GM23338 (cell line): ENCODE results near the gene OR51B2. TPM values are rescaled to one million over a fixed set of nuclear protein-coding genes. Genes with fewer than 3 reads are reported as not detected.

Source experiments
- ATAC-seq: fragments of 200-7000 bp; cut with Tn5 transposase; 3 replicates; pipeline ENCODE4 v1.9.1; 2020
- DNase-seq: peaks from one replicate; pipeline ENCODE4 v3.0.0-alpha.2; 2015; ENCODE audit warnings: low spot score
- H2AFZ ChIP-seq: fragments of 200-600 bp; sonication (generic); 2 replicates; pipeline ENCODE4 v1.8.0; 2016; ENCODE audit warnings: antibody characterized with exemption, mild to moderate bottlenecking, moderate library complexity
- H3F3A ChIP-seq: fragments of 200-600 bp; sonication (generic); replicated peaks from 2 replicates; pipeline ENCODE4 v1.8.0; 2017; ENCODE audit warnings: antibody characterized with exemption, mixed run types, low read depth
- H3K27ac ChIP-seq: fragments of 200-600 bp; sonication (generic); 2 replicates; pipeline ENCODE4 v1.6.1; 2016; ENCODE audit warnings: low read depth
- H3K27me3 ChIP-seq: fragments of 200-600 bp; sonication (generic); 2 replicates; pipeline ENCODE4 v1.8.0; 2016; ENCODE audit warnings: mild to moderate bottlenecking, mixed run types, moderate library complexity; ENCODE audit not compliant: insufficient read depth
- H3K36me3 ChIP-seq: fragments of 200-600 bp; sonication (generic); 2 replicates; pipeline ENCODE4 v1.8.0; 2016; ENCODE audit warnings: mild to moderate bottlenecking; ENCODE audit not compliant: insufficient read depth
- H3K4me1 ChIP-seq: fragments of 200-600 bp; sonication (generic); 2 replicates; pipeline ENCODE4 v1.8.0; 2016; ENCODE audit warnings: mild to moderate bottlenecking, moderate library complexity; ENCODE audit not compliant: insufficient read depth
- H3K4me2 ChIP-seq: fragments of 200-600 bp; sonication (generic); 2 replicates; pipeline ENCODE4 v1.7.1; 2017; ENCODE audit warnings: mixed run types
- H3K4me3 ChIP-seq: fragments of 200-600 bp; sonication (generic); 2 replicates; pipeline ENCODE4 v1.6.1; 2016; ENCODE audit warnings: mixed run types
- H3K79me2 ChIP-seq: fragments of 200-600 bp; sonication (generic); replicated peaks from 2 replicates; pipeline ENCODE4 v1.8.0; 2017; ENCODE audit warnings: mild to moderate bottlenecking; ENCODE audit not compliant: insufficient read depth
- H3K9me2 ChIP-seq: fragments of 200-600 bp; sonication (generic); 2 replicates; pipeline ENCODE4 v1.8.0; 2017; ENCODE audit not compliant: insufficient read depth
- H4K20me1 ChIP-seq: fragments of 200-600 bp; sonication (generic); replicated peaks from 2 replicates; pipeline ENCODE4 v1.8.0; 2017; ENCODE audit warnings: mild to moderate bottlenecking; ENCODE audit not compliant: insufficient read depth
- H3K27ac Mint-ChIP-seq: 2 replicates; pipeline ENCODE4 v1.8.0; 2020; ENCODE audit warnings: inconsistent platforms, mild to moderate bottlenecking, moderate library complexity, mixed read lengths
- H3K27me3 Mint-ChIP-seq: 3 replicates; pipeline ENCODE4 v1.8.0; 2022; ENCODE audit warnings: low read depth, mild to moderate bottlenecking, moderate library complexity, mixed read lengths, inconsistent platforms; ENCODE audit not compliant: insufficient read depth, poor library complexity
- H3K36me3 Mint-ChIP-seq: 3 replicates; pipeline ENCODE4 v1.8.0; 2021; ENCODE audit warnings: low read depth, mild to moderate bottlenecking, inconsistent platforms, moderate library complexity, mixed read lengths
- H3K4me1 Mint-ChIP-seq: 3 replicates; pipeline ENCODE4 v1.8.0; 2020; ENCODE audit warnings: mild to moderate bottlenecking, inconsistent platforms, mixed read lengths
- H3K4me3 Mint-ChIP-seq: 3 replicates; pipeline ENCODE4 v1.8.0; 2021; ENCODE audit warnings: moderate library complexity, mild to moderate bottlenecking, inconsistent platforms, mixed read lengths
- H3K9me3 Mint-ChIP-seq: 3 replicates; pipeline ENCODE4 v1.8.0; 2020; ENCODE audit warnings: moderate library complexity, mild to moderate bottlenecking, inconsistent platforms, mixed read lengths
- EZH2phosphoT487 ChIP-seq: fragments of 200-600 bp; sonication (generic); IDR thresholded peaks from one replicate; pipeline ENCODE4 v1.8.1; 2018; ENCODE audit warnings: antibody characterized with exemption; ENCODE audit not compliant: unreplicated experiment
- JUNB ChIP-seq: IDR thresholded peaks from one replicate; pipeline ENCODE4 v1.6.1; 2016; ENCODE audit warnings: antibody characterized with exemption; ENCODE audit not compliant: unreplicated experiment
- NANOG ChIP-seq: IDR thresholded peaks from 2 replicates; pipeline ENCODE4 v1.6.1; 2016; ENCODE audit warnings: antibody characterized with exemption, borderline replicate concordance
- POLR2AphosphoS5 ChIP-seq: IDR thresholded peaks from 2 replicates; pipeline ENCODE4 v1.6.1; 2016; ENCODE audit warnings: antibody characterized with exemption, low read depth
- REST ChIP-seq: IDR thresholded peaks from one replicate; pipeline ENCODE4 v1.6.1; 2018; ENCODE audit warnings: antibody characterized with exemption; ENCODE audit not compliant: unreplicated experiment
- STAT1 ChIP-seq: IDR thresholded peaks from one replicate; pipeline ENCODE4 v1.6.1; 2016; ENCODE audit warnings: antibody characterized with exemption; ENCODE audit not compliant: unreplicated experiment
- ZNF114 ChIP-seq: fragments of 250-450 bp; sonication (Bioruptor Pico); IDR thresholded peaks from 2 replicates; pipeline ENCODE4 v1.5.0; 2020; ENCODE audit warnings: mild to moderate bottlenecking, moderate library complexity
- polyA plus RNA-seq: library from polyadenylated mRNA; unstranded; fragments of >200 nt; fragmentation: Nextera tagmentation; extraction: Ambion mirVana; gene quantifications from 2 replicates; pipeline ENCODE4 v1.2.1, GENCODE V29; 2016
- total RNA-seq: library from RNA; depleted of rRNA; stranded (reverse); fragments of >200 nt; shearing (Covaris generic); gene quantifications from 2 replicates; pipeline ENCODE4 v1.2.3, GENCODE V29; 2014
- TF ChIP-seq, protein P1 (sequence below), 2 experiments: fragments of 200-600 bp in 1 of 2; sonication (generic) in 1 of 2; conservative IDR thresholded peaks; 2 replicates each; pipeline versions ENCODE4 v1.5.1 to v1.6.1; 2016 to 2017; ENCODE audit warnings: antibody characterized with exemption in 2 of 2, low read depth in 2 of 2, mild to moderate bottlenecking in 2 of 2, moderate library complexity in 1 of 2
- TF ChIP-seq, protein P2 (sequence below): IDR thresholded peaks from 2 replicates; pipeline ENCODE4 v1.6.1; 2016; ENCODE audit warnings: antibody characterized with exemption
- TF ChIP-seq, protein P3 (sequence below): fragments of 250-450 bp; sonication (Bioruptor Pico); IDR thresholded peaks from 2 replicates; pipeline ENCODE4 v1.5.0; 2020; ENCODE audit warnings: mild to moderate bottlenecking, moderate library complexity

OR51B2 gene
- total and polyA plus RNA-seq, 2 experiments from 2014 or later: not detected

GRCh38 chr11:5288108-5288905, 35.8 kb downstream of the OR51B2 start (continued):
- TF ChIP-seq, protein P1, sequence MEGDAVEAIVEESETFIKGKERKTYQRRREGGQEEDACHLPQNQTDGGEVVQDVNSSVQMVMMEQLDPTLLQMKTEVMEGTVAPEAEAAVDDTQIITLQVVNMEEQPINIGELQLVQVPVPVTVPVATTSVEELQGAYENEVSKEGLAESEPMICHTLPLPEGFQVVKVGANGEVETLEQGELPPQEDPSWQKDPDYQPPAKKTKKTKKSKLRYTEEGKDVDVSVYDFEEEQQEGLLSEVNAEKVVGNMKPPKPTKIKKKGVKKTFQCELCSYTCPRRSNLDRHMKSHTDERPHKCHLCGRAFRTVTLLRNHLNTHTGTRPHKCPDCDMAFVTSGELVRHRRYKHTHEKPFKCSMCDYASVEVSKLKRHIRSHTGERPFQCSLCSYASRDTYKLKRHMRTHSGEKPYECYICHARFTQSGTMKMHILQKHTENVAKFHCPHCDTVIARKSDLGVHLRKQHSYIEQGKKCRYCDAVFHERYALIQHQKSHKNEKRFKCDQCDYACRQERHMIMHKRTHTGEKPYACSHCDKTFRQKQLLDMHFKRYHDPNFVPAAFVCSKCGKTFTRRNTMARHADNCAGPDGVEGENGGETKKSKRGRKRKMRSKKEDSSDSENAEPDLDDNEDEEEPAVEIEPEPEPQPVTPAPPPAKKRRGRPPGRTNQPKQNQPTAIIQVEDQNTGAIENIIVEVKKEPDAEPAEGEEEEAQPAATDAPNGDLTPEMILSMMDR (conservative IDR thresholded peaks at IDR 0.05; ENCODE audit: low read depth in 2 of 2): no peak
- TF ChIP-seq POLR2AphosphoS5 (no peak), JUNB (no peak), ZNF114 (CRISPR knock-in tag) (no peak), NANOG (no peak), EZH2phosphoT487 (no peak), REST (no peak)
- TF ChIP-seq, protein P2, sequence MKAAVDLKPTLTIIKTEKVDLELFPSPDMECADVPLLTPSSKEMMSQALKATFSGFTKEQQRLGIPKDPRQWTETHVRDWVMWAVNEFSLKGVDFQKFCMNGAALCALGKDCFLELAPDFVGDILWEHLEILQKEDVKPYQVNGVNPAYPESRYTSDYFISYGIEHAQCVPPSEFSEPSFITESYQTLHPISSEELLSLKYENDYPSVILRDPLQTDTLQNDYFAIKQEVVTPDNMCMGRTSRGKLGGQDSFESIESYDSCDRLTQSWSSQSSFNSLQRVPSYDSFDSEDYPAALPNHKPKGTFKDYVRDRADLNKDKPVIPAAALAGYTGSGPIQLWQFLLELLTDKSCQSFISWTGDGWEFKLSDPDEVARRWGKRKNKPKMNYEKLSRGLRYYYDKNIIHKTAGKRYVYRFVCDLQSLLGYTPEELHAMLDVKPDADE: no peak

DNA sequence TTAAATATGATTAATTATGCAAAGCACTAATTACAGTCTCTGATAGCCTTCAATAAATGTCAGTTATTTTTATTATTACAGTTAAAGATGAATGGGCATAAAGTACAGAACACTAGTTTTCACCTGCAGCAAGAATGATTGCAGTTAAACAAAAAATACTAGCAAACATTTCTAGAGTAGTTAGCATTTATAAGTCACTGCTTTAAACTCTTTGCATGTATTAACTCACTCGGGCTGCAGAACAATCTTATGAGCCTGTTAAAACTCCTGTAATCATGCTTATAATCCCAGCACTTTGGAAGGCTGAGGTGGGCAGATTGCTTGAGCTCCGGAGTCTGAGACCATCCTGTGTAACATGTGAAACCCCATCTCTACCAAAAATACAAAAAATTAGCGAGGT, 37.2 kb downstream of the OR51B2 start:
- Histone ChIP-seq H3K9me2 (peaks cover 8% of the 10 kb centered on the region; the same call in 1 of the 2 replicates), H3K4me3 (no peak overlapping the region), H3K36me3 (no peaks in the 10 kb centered on the region), H3F3A (no peaks in the 10 kb centered on the region), H2AFZ (no peak overlapping the region), H4K20me1 (no peaks in the 10 kb centered on the region), H3K4me2 (no peak overlapping the region), H3K27me3 (no peaks in the 10 kb centered on the region), H3K79me2 (no peaks in the 10 kb centered on the region), H3K27ac (no peak overlapping the region), H3K4me1 (no peaks in the 10 kb centered on the region)
- Mint-ChIP-seq H3K36me3 (no peaks in the 10 kb centered on the region), H3K9me3 (no peaks in the 10 kb centered on the region), H3K4me3 (no peak overlapping the region), H3K27ac (no peak overlapping the region), H3K4me1 (no peaks in the 10 kb centered on the region), H3K27me3 (no peaks in the 10 kb centered on the region)
- DNase-seq: no peak
- ATAC-seq: no peak
- TF ChIP-seq, protein P3, sequence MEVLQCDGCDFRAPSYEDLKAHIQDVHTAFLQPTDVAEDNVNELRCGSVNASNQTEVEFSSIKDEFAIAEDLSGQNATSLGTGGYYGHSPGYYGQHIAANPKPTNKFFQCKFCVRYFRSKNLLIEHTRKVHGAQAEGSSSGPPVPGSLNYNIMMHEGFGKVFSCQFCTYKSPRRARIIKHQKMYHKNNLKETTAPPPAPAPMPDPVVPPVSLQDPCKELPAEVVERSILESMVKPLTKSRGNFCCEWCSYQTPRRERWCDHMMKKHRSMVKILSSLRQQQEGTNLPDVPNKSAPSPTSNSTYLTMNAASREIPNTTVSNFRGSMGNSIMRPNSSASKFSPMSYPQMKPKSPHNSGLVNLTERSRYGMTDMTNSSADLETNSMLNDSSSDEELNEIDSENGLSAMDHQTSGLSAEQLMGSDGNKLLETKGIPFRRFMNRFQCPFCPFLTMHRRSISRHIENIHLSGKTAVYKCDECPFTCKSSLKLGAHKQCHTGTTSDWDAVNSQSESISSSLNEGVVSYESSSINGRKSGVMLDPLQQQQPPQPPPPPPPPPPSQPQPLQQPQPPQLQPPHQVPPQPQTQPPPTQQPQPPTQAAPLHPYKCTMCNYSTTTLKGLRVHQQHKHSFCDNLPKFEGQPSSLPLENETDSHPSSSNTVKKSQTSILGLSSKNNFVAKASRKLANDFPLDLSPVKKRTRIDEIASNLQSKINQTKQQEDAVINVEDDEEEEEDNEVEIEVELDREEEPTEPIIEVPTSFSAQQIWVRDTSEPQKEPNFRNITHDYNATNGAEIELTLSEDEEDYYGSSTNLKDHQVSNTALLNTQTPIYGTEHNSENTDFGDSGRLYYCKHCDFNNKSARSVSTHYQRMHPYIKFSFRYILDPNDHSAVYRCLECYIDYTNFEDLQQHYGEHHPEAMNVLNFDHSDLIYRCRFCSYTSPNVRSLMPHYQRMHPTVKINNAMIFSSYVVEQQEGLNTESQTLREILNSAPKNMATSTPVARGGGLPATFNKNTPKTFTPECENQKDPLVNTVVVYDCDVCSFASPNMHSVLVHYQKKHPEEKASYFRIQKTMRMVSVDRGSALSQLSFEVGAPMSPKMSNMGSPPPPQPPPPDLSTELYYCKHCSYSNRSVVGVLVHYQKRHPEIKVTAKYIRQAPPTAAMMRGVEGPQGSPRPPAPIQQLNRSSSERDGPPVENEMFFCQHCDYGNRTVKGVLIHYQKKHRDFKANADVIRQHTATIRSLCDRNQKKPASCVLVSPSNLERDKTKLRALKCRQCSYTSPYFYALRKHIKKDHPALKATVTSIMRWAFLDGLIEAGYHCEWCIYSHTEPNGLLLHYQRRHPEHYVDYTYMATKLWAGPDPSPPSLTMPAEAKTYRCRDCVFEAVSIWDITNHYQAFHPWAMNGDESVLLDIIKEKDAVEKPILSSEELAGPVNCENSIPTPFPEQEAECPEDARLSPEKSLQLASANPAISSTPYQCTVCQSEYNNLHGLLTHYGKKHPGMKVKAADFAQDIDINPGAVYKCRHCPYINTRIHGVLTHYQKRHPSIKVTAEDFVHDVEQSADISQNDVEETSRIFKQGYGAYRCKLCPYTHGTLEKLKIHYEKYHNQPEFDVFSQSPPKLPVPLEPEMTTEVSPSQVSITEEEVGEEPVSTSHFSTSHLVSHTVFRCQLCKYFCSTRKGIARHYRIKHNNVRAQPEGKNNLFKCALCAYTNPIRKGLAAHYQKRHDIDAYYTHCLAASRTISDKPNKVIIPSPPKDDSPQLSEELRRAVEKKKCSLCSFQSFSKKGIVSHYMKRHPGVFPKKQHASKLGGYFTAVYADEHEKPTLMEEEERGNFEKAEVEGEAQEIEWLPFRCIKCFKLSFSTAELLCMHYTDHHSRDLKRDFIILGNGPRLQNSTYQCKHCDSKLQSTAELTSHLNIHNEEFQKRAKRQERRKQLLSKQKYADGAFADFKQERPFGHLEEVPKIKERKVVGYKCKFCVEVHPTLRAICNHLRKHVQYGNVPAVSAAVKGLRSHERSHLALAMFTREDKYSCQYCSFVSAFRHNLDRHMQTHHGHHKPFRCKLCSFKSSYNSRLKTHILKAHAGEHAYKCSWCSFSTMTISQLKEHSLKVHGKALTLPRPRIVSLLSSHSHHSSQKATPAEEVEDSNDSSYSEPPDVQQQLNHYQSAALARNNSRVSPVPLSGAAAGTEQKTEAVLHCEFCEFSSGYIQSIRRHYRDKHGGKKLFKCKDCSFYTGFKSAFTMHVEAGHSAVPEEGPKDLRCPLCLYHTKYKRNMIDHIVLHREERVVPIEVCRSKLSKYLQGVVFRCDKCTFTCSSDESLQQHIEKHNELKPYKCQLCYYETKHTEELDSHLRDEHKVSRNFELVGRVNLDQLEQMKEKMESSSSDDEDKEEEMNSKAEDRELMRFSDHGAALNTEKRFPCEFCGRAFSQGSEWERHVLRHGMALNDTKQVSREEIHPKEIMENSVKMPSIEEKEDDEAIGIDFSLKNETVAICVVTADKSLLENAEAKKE (CRISPR knock-in tag): no peak
- TF ChIP-seq, protein P2: no peak
- no peak for TF ChIP-seq JUNB
- no peak for TF ChIP-seq STAT1
